Stimulated activated CD4-positive, alpha-beta T cell treated with anti-CD3 and anti-CD28 coated beads, Interleukin-15, amount 100 ng/mL, for 24 hours (primary cell): ENCODE data around the gene DLGAP5.

Source experiments
- DNase-seq: peaks from one replicate; pipeline ENCODE4 v3.0.0-alpha.2; 2020

Gene DLGAP5

DNA sequence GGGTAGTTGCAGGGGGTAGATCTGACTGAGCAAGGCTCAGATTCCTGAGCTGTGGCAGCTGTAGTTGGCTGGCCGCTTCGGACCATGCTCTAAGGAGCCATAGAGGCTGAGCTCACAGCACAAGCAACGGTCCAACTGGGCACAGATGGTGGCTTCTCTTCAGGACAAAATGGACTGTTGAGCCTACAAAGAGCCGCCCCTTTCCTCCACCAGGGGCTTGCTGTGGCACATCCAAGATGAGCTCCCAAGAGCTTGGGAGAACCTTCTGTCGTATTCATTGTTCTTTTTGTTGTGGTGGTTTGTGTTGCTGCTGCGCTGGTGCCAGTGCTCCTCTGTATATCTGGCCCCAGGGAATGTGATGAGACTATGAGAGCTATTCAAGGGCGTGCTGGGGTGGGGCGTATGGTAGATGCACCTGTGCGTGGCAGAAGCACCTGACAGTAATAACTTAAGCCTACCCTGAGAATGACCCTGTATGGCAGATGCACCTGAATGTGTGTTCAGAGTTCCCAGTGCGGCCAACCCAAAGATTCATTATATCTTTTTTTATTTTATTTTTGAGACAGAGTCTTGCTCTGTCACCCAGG, 80.2 kb downstream of the DLGAP5 start:
- no peak for DNase-seq

DNA sequence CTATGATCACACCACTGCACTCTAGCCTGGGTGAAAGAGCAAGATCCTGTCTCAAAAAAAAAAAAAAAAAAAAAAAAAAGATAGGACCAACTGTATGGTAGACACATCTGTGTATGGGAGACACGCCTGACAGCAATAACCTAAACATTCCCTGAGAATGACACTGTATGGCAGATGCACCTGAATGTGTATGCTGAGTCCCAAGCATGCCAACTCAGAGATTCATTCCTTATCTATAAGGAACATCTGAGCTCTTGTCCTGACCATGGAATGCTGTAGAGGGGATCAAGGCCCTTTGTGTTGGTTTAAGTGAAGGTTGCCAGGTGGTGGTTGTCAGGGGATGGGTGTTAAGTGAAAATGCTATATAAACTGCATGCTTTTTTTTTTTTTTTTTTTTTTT, 81.5 kb downstream of the DLGAP5 start:
- no peak for DNase-seq

DNA sequence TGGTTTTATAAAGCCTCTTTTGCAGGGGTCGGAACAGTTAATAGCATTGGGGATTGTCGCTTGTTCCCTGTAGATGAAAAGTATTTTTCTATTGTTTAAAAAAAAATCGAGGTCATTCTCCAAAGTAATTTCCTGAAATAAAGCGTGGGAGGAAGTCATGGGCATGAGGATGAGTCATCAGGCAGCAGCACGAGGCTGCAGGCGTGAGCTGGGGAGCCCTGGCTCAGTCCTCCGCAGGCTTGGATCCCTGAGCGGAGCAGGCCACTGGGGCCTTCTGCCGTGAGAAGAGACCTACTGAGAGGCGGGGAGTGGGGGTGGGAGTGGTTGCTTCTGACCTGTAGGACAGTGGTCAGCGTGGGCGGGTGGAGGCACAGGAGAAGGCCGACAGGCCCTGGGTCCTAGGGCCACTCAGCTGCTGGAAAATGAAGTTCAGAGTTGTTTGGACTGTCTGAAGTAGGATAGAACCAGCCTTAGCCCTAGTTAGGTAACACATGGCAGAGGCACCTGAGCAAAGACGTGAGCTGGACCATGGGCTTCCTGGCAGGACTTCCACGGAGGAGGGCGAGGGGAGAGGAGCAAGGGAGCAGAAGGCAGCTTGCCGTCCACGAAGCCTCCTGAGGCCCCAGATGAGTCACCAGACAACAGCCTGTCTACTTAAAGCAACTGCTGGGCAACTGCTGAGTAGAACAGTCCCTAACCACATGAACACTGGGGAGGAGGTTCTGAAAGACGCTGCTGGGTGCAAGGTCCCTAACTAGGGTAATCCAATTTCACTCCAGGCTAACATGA, 83.4 kb downstream of the DLGAP5 start:
- DNase-seq = peak; percentile 55

DNA sequence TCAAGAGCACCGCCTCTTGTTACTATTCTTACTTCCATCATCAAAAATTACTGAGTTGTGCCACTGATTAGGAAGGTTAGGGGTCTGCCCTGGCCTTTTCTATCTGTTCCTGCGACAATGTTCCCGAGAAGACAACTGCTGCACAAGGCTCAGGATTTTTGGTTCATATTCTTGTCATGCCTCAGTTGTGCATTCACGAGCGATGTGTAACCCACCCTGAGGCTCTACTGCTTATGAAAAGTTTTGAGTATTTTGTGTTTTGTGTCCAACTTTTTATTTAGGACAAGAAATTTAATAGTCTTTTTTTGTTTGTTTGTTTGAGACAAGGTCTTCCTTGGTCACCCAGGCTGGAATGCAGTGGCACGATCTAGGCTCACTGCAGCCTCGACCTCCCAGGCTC, 85.4 kb downstream of the DLGAP5 start:
- no peak for DNase-seq

DNA sequence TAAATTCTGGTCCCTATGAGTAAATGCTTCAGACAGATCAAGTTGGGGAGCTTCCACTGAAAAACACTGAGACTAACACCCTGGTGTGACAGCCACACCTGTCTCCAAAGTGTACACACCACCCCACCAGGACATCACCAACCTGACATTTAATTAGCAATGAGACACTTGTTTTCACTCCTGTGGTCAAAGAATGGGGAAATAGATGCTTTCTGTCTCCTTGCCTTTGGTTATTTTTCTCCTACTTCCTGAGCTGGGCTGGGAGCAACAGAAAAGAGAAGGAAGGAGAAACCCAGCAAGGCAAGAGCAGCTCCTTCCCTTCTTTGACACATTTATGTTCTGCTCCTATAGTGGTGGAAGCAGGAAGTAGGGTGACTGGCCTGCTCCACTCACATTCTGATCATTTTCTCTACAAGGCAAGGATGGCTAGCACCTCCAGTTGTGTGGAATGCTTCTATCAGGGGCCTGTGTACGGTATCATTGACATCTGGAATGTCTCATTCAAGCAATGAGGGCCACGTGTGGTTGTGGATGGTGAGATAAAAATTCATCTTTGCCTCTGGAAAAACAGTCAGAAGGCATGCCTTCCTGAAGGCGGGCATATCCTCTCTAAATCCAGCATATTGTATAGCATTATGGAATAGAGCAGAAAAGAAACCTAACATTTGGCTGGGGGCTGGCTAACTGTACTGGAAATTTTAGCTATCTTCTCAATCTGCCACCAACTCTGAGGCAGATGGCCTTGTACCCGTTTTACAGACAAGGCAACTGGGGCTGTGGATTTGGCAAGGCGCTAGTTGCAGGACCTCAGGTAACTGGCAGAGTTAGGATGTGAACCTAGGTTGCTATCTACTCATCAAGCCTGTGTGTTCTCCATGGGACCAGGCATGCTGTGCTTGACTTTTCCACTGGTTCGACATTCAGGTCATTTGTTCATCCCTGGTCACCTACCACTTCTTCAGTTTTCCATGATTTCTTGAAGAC, 87.1 kb downstream of the DLGAP5 start:
- no peak for DNase-seq

DNA sequence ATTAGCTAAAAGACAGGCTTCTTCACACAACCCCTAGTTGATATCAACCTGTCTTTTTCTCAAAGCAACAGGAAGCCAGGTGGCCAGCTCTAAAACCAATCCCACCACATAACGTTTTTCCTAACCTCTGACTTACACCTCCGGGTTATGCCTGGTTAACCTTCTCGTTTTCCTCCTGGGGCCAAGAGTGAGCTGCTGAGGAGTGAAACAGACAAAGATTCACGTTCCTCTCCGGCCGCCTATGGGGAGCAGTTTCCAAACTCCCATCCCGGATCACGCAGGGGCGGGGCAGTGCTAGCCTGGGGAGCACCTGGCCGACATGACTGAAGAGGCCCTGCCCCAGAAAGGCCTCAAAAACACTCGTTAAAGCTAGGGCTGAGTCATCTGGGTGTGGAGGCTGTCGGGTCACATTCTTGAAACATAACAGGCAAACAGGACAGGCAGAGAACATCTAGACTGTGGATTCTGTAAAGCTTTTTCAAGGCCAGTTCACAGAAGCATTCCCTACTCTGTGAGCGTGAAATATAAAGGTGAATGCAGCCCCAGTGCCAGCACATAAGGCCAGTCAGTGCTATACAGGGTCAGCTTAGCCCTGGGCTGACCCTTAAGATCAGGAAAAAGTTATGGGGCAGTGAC, 88.3 kb downstream of the DLGAP5 start:
- DNase-seq = peak; percentile 57

DNA sequence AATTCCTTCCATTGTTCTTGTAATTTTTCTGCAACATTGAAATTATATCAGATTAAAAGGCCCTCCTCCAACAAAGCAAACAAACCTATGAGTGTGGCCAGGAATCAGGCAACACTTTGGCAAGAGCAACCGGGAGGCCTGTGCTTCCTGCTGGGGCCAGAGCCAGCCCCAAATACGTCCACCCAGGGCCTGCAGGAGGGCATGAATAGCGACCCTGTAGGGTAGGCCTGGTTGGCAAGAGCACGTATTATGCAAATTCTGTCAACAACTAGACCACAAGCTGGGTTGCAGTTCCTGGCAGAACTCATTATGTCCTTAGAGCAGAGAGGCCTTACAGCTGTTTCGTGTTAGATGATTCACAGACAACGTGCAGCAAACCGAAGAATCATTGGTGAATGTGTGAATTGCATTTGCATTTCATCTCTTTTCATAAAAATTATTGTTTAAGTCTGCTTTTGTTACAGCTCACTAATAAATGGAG, 89.2 kb downstream of the DLGAP5 start:
- peak; percentile 49 for DNase-seq

DNA sequence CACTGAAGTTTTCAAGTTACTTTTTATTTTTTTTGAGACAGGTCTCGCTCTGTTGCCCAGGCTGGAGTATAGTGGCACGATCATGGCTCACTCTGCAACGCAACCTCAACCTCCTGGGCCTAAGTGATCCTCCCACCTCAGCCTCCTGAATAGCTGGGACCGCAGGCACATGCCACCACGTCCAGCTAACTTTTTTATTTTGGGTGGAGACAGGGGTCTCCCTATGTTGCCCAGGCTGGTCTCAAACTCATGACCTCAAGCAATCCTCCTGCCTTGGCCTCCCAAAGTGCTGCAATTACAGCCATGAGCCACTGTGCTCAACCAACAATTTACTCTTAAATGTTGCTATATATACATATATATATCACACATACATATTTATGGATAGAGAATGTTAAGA, 89.7 kb downstream of the DLGAP5 start:
- DNase-seq = no peak

DNA sequence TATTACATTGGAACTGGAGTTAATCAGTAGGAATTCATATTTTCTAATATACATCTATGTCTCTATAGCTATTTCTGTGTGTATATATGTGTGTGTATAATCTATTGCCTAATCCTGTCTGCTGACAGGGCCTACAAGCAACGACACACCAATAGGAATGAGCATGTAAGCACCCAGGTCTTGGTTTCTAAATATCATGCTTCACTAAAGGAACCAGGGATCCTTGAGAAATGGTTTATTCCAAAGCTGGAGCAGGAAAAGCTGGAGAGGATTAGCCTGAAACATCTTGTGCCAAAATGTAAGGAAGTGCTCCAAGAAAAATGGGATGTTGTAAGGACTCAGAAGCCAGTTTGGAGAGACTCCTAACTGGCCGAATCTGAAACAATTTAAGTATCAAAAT, 91.6 kb downstream of the DLGAP5 start:
- no peak for DNase-seq

DNA sequence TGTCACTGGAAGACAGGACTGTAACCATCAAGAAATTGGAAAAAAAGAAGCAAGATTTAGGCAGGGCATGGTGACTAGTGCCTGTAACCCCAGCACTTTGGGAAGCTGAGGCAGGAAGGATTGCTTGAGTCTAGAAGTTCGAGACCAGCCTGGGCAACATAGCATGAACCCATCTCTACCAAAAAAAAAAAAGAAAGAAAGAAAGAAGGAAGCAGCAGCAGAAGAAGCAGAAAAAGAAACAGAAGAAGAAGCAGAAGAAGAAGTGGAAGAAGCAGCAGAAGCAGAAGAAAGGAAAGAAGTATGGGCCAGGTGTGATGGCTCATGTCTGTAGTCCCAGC, 92.9 kb downstream of the DLGAP5 start:
- DNase-seq = no peak
